GM12878 (cell line): Measurements from ENCODE around the gene WEE2. TPM values are rescaled to one million over a fixed set of nuclear protein-coding genes. Genes with fewer than 3 reads are reported as not detected.

Experiments
- ATAC-seq: fragments of 200-7000 bp; cut with Tn5 transposase; 3 replicates; pipeline ENCODE4 v1.9.1; 2020; ENCODE audit warnings: mild to moderate bottlenecking, moderate library complexity
- BruUV-seq: library from RNA; stranded (reverse); fragments of 400-500 nt; replicated peaks from 2 replicates; lab custom pipeline; 2021; lab: Mats Ljungman, UMichigan
- CTCF ChIA-PET: fragments of 300-600 bp; sonication (Branson Sonifier 250); formaldehyde crosslinking; extraction: SDS; loops from one replicate; lab custom pipeline; 2021; ENCODE audit warnings: inconsistent platforms; lab: Yijun Ruan, JAX
- POLR2A ChIA-PET: fragments of 350-600 bp; formaldehyde crosslinking; extraction: SDS; loops from one replicate; lab custom pipeline; 2021; ENCODE audit warnings: inconsistent platforms; lab: Charles Lee
- RAD21 ChIA-PET: fragments of 300-600 bp; sonication (Branson Sonifier 250); formaldehyde crosslinking; loops from one replicate; lab custom pipeline; 2023; ENCODE audit warnings: antibody characterized with exemption; ENCODE audit not compliant: unreplicated experiment; lab: Charles Lee
- SMC1A ChIA-PET: fragments of 300-600 bp; sonication (Branson Sonifier 250); formaldehyde crosslinking; loops from one replicate; lab custom pipeline; 2023; ENCODE audit not compliant: unreplicated experiment, uncharacterized antibody; lab: Charles Lee
- DNase-seq: peaks from one replicate; pipeline ENCODE4 v3.0.0-alpha.2; 2011; ENCODE audit warnings: low read depth, low spot score
- FAIRE-seq: peaks from 3 replicates; lab custom pipeline; 2011; peaks lifted over from hg19 to GRCh38; lab: Jason Lieb, UNC
- H2AFZ ChIP-seq: 2 replicates; pipeline ENCODE4 v1.6.0; 2011; ENCODE audit warnings: low read depth, low read length, control low read depth; ENCODE audit not compliant: control insufficient read depth
- H3K27ac ChIP-seq: 2 replicates; pipeline ENCODE4 v1.5.1; 2011; ENCODE audit warnings: control low read depth; ENCODE audit not compliant: control insufficient read depth, insufficient read depth
- H3K27me3 ChIP-seq, 2 experiments: replicated peaks in 1 of 2; 2 replicates each; pipeline versions ENCODE4 v1.6.0 to v1.6.1; 2011; ENCODE audit warnings: low read length in 1 of 2; ENCODE audit not compliant: control insufficient read depth in 2 of 2, insufficient read depth in 2 of 2
- H3K36me3 ChIP-seq, 2 experiments: 2 replicates each; pipeline ENCODE4 v1.5.1; 2011; ENCODE audit warnings: low read length in 1 of 2; ENCODE audit not compliant: control insufficient read depth in 2 of 2, insufficient read depth in 2 of 2
- H3K4me1 ChIP-seq: 2 replicates; pipeline ENCODE4 v1.6.1; 2011; ENCODE audit warnings: mild to moderate bottlenecking, low read length, moderate library complexity, mixed read lengths; ENCODE audit not compliant: control insufficient read depth, insufficient read depth
- H3K4me2 ChIP-seq: 2 replicates; pipeline ENCODE4 v1.6.0; 2011; ENCODE audit warnings: control low read depth; ENCODE audit not compliant: control insufficient read depth, insufficient read depth
- H3K4me3 ChIP-seq: fragments of 200-600 bp; sonication (generic); 2 replicates; pipeline ENCODE4 v1.5.1; 2016
- H3K79me2 ChIP-seq: 2 replicates; pipeline ENCODE4 v1.6.0; 2011; ENCODE audit warnings: low read length; ENCODE audit not compliant: control insufficient read depth, insufficient read depth
- H3K9ac ChIP-seq: 2 replicates; pipeline ENCODE4 v1.8.0; 2011; ENCODE audit warnings: low read length, control low read depth, mixed read lengths; ENCODE audit not compliant: control insufficient read depth, insufficient read depth
- H3K9me3 ChIP-seq: replicated peaks from 3 replicates; pipeline ENCODE4 v1.5.1; 2011; ENCODE audit warnings: mild to moderate bottlenecking, low read length; ENCODE audit not compliant: control insufficient read depth, insufficient read depth
- H4K20me1 ChIP-seq: 2 replicates; pipeline ENCODE4 v1.6.0; 2011; ENCODE audit not compliant: control insufficient read depth, insufficient read depth
- POLR2AphosphoS2 ChIP-seq: IDR thresholded peaks from 2 replicates; pipeline ENCODE4 v1.6.1; 2011; ENCODE audit warnings: low read depth, mild to moderate bottlenecking, low read length, improper control_type of control experiment, moderate library complexity
- POLR2AphosphoS5 ChIP-seq: IDR thresholded peaks from 2 replicates; pipeline ENCODE4 v1.6.1; 2011; ENCODE audit warnings: mild to moderate bottlenecking, low read length, inconsistent platforms
- SKIL ChIP-seq: fragments of 450-650 bp; IDR thresholded peaks from 2 replicates; pipeline ENCODE4 v1.6.1; 2017; ENCODE audit warnings: mild to moderate bottlenecking, low read depth, inconsistent platforms; ENCODE audit not compliant: poor library complexity, severe bottlenecking
- SREBF2 ChIP-seq: IDR thresholded peaks from 2 replicates; pipeline ENCODE4 v1.6.1; 2012; ENCODE audit warnings: mild to moderate bottlenecking, low read length
- TARDBP ChIP-seq: IDR thresholded peaks from 2 replicates; pipeline ENCODE4 v1.6.1; 2016; ENCODE audit warnings: borderline replicate concordance
- ZBTB4 ChIP-seq: fragments of 450-650 bp; formaldehyde crosslinking; IDR thresholded peaks from 2 replicates; pipeline ENCODE4 v1.4.0; 2022; ENCODE audit warnings: mild to moderate bottlenecking, moderate library complexity
- WGBS: methylation state at CpG from one replicate; pipeline ENCODE4 v1.1.6; 2016; ENCODE audit warnings: low lambda C conversion rate; ENCODE audit not compliant: insufficient replicate concordance, insufficient coverage; ENCODE audit errors: missing lambda C conversion rate; 5-methylcytosine and 5-hydroxymethylcytosine counted together
- in situ Hi-C: fragments of 300-500 bp; cut with MboI; formaldehyde crosslinking; loops from 9 replicates; pipeline ENCODE4 v1.14.3; 2018; ENCODE audit warnings: mixed read lengths
- intact Hi-C: fragments of 100-400 bp; cut with micrococcal nuclease; formaldehyde crosslinking; loops from one replicate; pipeline ENCODE4 v1.14.2; 2022; ENCODE audit not compliant: unreplicated experiment
- polyA plus RNA-seq, 11 experiments: library from polyadenylated mRNA; depleted of rRNA in 4 of 11; unstranded in 6 of 11; stranded (reverse) in 5 of 11; fragments of >200 nt; fragmentation: Nextera tagmentation in 4 of 11; fragmentation: Illumina TruSeq in 1 of 11; extraction: Ambion mirVana in 4 of 11; extraction: Trizol in 1 of 11; gene quantifications; 1 replicate in 1 of 11; 2 replicates in 10 of 11; pipeline versions ENCODE4 v1.2.1 to v1.2.3, GENCODE V29; 2011 to 2016; ENCODE audit warnings: inconsistent platforms in 2 of 11, missing spikeins in 2 of 11, low read depth in 1 of 11
- total RNA-seq, 4 experiments: library from RNA; depleted of rRNA in 3 of 4; stranded (reverse); fragments of >200 nt in 3 of 4; fragmentation: Illumina TruSeq in 1 of 4; extraction: Trizol in 1 of 4; gene quantifications; 2 replicates each; pipeline versions ENCODE4 v1.2.1 to v1.2.3, GENCODE V29; 2013 to 2021

WEE2 gene
- total and polyA plus RNA-seq, 10 of the 15 experiments (the other 5 are each of a cell fraction or from before 2014, with no cell fraction given), result 0.02 to 0.03 (median 0.03) TPM; not detected in 7

- no peak overlapping the region for H3K4me3 ChIP-seq
- no peaks in the 10 kb centered on the region for H4K20me1 ChIP-seq
- ChIA-PET POLR2A (no interaction called here), RAD21 (interaction anchor here (1.2 to 2.7 kb wide), 2 partner anchors 9 to 55 kb away, joined by 5 to 19 read pairs; no protein-coding TSS in a partner anchor), SMC1A (interaction anchor here (0.7 to 2.3 kb wide), 5 partner anchors 11 to 55 kb away, joined by 3 to 8 read pairs (median 4); no protein-coding TSS in a partner anchor), CTCF (interaction anchor here (1.3 to 2.5 kb wide), 9 partner anchors 9 to 59 kb away, joined by 3 to 16 read pairs (median 5); partner anchors contain the start of gene SSBP1)
- H3K79me2 ChIP-seq, result no peaks in the 10 kb centered on the region
- H3K4me1 ChIP-seq, result no peaks in the 10 kb centered on the region
- H3K27ac ChIP-seq, result no peak overlapping the region
- no peak overlapping the region for H3K9ac ChIP-seq
- no peak overlapping the region for H3K4me2 ChIP-seq
- no peaks in the 10 kb centered on the region for H3K9me3 ChIP-seq
- peaks cover 0 to 2% of the 10 kb centered on the region in 2 experiments; a peak in 1 of 4 replicates for H3K27me3 ChIP-seq
- no TSS peak for BruUV-seq
- H3K36me3 ChIP-seq, result no peaks in the 10 kb centered on the region
- no peak overlapping the region for H2AFZ ChIP-seq
- WGBS, result 47% methylated on average over 2 of the region's 2 CpGs
- ATAC-seq (no peak), DNase-seq (no peak), FAIRE-seq (no peak)
- TF ChIP-seq POLR2AphosphoS5 (no peak), SREBF2 (no peak), SKIL (no peak), POLR2AphosphoS2 (no peak), TARDBP (no peak), ZBTB4 (CRISPR knock-in tag) (no peak)
- in situ Hi-C loops, result no loop called here
- intact Hi-C loops, result no loop called here
Measured at GRCh38 chr7:141709318-141709717, 1.2 kb downstream of the WEE2 start.
